ENCODE data around the gene DOCK11.

GRCh38 chrX:118718737-118719136 lies 223.1 kb downstream of the DOCK11 start:
- TF ChIP-seq CTCF (IDR thresholded peaks at IDR 0.05; ENCODE audit: low read length) (no peak), EZH2 (IDR thresholded peaks at IDR 0.05; ENCODE audit: borderline replicate concordance, low read length) (no peak)
